ENCODE results near the gene ZNF764.
"Not testable (repeated sequence)": the region's sequence is repeated elsewhere in the genome, so short reads cannot be mapped to it uniquely, and the experiment has no call there.

ZNF764 gene

DNA sequence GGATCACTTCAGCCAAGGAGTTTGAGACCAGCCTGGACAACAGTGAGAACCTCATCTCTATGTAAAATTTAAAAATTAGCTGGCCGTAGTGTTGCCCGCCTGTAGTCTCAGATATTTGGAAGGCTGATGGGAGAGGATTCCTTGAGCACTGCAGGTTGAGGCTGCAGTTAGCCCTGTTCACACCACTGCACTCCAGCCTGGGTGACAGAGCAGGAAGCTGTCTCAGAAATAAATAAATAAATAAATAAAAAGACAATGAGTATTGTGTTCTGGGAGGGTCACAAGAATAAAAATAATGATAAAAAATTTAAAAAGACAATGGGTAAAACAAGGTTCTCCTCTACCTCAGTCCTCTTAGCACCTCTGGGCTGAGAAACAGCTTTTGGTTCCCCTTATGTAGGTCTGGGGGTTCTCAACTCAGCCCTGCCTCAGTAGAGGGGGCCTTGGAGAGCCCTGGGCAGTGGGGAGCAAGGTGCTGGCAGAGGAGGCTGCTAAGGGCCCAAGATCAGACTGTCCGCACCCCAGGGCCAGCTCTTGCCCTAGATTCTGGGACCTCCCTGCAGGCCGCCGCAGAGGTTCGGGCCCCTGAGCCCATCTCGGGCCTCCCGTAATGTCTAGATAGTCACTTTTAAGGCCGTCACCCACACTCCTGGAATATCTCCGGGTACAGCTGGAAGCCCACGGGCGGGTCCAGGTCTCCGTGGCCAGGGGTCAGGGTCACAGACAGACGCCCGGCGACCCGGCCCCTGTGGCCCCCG is 3.4 kb downstream of the ZNF764 start:
- intact Hi-C loops (cut with DNase I), result no loop called here
- DNase-seq, result no peak

DNA sequence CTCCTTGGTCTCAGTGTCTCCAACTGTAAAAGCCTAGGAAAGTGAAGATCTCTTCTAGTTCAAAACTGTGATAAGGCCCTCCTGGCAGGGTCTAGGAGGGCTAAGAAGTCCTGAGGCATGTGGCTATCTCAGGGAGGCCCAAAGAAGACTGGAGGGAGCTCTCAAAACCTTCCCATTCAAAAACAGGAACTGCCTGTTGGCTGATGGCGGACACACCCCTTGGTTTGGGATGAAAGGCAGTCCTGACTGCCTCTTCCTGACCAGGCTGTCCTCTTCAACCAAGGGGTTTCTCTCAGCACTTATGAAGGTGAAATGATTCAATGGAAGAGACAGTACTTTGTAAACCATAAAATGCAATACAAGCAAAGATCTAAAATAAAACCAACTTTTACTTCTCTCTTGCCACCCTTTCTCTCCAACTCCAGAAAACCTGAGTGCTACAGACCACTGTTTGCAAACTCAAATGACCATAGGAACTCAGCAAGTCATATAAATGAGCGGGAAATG is 4.7 kb downstream of the ZNF764 start:
- intact Hi-C loops (cut with DNase I), result no loop called here
- DNase-seq, result no peak

DNA sequence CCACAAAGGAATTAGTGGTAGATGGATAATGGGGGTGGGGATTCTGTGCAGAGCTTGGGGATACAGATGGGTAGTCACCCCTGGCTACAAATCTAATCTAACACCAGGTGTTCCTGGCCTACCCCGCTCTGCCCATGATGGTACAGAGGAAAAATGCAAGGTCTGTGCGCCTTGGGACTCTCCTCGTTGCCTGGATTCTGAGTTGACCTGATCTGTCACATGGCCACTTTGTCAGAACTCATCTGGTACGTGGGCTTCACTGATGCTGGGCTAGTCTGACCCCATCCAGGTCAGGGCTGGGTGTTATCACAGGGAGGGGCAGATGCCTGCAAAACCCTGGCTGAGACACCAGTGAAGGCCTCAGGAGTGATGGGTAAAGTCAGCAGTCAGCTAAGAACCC is 5.2 kb downstream of the ZNF764 start:
- DNase-seq, result no peak
- intact Hi-C loops (cut with DNase I), result no loop called here

DNA sequence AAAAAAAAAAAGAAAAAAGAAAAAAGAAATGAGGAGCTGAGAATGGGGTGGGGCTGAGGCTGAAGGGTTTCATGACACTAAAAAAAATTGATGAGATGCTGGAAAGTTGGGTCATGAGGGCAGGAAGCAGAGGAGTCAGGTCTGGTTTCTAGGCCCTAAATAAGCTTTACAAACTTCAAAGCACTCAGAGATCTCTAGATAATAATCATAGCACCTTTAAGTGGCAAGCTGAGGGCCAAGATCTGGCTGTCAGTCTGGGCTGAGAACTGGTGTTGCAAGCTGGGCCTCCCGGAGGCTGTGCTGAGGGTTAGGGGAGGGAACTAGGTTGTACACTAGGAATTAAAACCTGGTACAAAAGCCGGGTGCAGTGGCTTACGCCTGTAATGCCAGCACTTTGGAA is 6.4 kb downstream of the ZNF764 start:
- DNase-seq, result no peak
- intact Hi-C loops (cut with DNase I), result no loop called here

DNA sequence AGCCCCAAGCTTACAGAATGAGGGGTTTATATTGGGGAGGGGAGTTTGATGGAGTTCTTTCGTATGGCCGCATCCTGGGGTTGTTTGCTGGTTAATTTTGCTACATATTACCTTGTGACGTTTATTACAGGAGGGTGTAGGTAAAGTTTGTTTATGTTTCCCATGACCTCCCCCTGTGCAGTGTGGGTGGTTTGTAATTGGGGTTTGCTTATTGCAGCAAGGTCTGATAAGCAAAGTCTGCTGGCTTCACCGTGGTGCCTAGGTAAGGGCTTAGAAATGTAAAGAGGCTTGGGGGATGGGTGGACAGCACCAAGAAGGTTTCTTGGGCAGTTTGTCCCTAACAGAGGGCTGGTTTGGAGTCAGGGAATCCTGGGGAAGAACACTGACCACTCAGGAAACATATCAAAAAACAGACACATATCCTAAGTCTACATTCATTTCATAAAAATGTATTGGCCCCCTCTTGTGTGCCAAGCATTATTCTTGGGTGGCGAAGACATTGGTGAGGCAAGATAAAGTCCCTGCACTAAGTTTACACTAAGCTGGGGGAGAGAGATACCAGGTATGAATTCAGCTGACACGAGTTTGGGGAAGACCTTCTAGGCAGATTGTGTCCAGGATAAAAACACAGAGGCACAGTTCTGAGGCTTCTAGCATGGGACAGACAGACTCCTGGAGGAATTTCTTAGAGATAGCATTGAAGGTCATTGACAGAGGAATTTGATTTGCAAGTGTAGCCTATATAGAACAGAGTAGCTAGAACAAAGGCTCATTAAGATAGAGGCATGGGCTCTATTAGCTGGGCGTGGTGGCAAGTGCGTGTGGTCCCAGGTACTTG is 9.5 kb downstream of the ZNF764 start:
- intact Hi-C loops (cut with DNase I), result no loop called here
- DNase-seq, result no peak

DNA sequence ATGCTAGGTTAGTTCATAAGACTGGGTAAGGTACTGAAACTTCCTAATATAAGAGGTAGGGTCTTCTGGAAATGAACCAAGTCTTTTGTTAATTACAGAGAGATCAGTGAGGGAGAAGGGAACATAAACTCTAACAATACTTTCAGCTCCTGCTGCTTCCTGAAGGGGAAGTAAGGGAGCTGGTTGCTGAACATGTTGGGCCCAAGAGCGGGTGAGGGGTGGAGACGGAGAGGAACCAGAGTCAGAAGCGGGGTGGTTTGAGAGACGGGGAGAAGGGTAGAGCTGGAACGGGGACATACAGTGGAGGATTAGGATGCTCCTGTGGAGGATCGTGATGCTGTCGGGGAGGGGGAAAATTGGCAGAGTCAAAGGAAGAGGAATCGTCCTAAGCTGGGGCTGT is 12.1 kb downstream of the ZNF764 start:
- intact Hi-C loops (cut with DNase I), result no loop called here
- no peak for DNase-seq

DNA sequence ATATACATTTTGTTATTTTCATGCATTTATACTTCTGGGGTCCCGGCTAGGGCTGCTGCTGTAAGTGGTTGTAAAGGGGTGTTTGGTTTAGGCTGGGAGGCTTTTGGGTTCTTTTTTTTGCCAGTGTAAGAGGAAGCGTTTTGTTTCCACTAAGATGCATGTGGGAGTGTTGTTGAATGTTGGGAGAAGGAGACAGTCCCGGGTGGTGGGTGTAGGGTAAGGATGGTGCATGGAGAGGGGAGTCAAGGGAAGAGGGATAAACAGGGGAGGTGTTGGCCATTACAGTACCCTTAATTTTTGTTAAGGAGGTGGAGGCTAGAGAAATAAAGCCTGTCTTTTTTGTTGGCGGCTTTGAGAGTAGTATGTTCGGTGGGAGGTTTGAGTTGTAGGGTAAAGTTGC is 15.1 kb downstream of the ZNF764 start:
- intact Hi-C loops (cut with DNase I), result no loop called here
- no peak for DNase-seq

DNA sequence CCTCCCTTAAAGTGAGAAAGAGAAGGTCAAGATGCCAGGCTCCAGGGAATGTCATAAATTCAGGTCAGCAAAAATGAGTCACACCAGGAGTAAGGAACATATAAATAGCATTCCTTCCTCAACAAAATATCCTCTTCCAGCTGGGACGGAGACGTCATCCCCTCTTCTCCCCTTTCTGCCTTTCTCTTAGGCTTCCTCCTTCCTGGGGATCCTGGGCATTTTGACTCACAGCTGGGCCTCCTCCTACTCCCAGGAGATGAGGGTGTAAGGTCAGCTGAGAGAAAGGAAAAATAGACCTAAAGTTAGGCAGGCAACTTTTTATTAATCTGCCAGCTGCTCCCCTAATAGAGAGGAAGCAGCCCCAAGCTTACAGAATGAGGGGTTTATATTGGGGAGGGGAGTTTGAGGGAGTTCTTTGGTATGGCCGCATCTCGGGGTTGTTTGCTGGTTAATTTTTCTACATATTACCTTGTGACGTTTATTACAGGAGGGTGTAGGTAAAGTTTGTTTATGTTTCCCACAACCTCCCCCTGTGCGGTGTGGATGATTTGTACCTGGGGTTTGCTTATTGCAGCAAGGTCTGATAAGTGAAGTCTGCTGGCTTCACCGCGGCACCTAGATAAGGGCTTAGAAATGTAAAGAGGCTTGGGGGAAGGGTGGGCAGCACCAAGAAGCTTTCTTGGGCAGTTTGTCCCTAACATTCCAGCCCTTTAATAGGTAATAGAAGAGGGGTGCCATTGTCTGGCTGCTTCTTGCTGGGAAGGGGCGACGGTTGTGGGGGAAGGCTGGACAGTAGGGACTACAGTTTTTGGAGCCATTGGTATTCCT is 16.5 kb downstream of the ZNF764 start:
- intact Hi-C loops (cut with DNase I), result no loop called here
- DNase-seq, result no peak

DNA sequence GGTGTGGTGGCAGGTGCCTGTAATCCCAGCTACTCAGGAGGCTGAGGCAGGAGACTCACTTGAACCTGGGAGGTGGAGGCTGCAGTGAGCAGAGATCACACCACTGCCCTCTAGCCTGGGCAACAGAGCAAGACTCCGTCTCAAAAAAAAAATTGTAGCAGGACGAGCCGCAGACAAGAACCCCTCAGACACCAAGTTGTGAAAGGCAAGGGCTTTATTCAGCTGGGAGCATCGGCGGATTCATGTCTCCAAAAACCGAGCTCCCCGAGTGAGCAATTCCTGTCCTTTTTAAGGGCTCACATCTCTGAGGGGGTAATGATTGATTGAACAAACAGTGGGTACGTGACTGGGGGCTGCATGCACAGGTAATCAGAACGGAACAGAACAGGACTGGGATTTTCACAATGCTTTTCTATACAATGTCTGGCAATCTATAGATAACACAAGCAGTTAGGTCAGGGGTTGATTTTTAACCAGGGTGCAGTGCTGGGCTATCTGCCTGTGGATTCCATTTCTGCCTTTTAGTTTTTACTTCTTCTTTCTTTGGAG is 17.2 kb downstream of the ZNF764 start:
- intact Hi-C loops (cut with DNase I); DNase-seq: not testable (repeated sequence)

DNA sequence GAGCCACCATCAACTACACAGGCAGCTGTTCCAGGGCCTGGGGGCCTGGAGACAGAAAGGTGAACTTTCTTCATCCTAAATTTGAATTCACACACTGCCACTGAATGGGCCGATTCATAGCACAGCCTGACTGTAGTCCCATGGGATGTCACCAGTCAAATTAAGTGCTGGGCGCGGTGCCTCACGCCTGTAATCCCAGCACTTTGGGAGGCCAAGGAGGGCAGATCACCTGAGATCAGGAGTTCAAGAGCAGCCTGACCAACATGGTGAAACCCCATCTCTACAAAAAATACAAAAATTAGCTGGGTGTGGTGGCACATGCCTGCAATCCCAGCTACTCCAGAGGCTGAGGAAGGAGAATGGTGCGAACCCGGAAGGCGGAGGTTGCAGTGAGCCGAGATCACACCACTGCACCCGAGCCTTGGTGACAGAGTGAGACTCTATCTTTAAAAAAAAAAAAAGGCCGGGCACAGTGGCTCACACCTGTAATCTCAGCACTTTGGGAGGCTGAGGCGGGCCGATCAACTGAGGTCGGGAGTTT is 18.1 kb downstream of the ZNF764 start:
- intact Hi-C loops (cut with DNase I), result loop anchor here (5.0 to 10.0 kb wide), 2 partner anchors 32 to 115 kb away; partner anchors contain the start of genes FBRS, PRR14 and ZNF688
- not testable (repeated sequence) for DNase-seq

DNA sequence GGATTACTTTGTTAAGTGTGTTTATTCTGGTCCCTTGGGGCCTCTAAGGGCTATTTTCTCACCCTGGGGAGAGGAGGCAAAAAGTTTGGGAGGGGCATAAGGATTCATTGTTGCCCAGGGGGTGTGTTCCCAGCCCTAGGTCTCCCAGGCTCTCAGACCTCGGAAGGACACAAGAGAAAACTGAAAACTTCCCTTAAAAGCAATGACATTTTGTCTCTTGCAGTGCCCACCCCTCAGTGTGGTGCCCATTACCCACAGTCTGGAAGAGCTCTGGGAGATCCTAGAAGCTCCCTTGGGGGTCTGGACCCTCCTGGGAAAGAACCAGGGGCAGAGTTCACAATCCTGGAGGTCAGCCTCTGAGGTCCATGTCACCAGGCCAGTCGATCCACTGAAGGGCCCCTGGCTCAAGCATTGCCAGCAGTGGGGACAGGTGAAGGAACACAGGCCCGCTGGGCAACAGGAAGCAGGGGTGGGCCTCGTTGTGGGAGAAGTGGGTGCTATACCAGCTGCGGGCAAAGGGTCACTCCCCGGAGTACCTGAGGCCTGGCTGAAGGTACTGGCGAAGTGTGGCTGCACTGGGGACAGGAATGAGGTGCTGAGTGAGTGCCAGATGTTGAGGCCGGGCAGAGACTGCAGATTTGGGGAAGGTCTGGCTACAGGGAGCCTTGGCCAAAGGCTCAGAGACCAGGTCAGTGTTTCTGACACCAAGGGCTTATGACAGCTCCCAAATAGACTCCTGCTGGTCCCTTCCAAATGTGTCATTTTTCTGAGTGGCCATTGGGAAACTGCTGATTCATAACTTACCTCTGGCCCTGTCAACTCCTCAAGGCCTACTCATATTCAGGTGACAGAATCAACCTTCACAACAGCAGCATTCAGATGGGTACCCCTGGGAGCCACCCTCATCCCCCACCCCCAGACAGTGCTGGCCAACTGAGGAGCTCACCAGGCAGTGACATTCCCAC is 18.9 kb downstream of the ZNF764 start:
- no peak for DNase-seq
- intact Hi-C loops (cut with DNase I), result loop anchor here (5.0 to 10.0 kb wide), 2 partner anchors 33 to 116 kb away; partner anchors contain the start of genes FBRS, PRR14 and ZNF688

DNA sequence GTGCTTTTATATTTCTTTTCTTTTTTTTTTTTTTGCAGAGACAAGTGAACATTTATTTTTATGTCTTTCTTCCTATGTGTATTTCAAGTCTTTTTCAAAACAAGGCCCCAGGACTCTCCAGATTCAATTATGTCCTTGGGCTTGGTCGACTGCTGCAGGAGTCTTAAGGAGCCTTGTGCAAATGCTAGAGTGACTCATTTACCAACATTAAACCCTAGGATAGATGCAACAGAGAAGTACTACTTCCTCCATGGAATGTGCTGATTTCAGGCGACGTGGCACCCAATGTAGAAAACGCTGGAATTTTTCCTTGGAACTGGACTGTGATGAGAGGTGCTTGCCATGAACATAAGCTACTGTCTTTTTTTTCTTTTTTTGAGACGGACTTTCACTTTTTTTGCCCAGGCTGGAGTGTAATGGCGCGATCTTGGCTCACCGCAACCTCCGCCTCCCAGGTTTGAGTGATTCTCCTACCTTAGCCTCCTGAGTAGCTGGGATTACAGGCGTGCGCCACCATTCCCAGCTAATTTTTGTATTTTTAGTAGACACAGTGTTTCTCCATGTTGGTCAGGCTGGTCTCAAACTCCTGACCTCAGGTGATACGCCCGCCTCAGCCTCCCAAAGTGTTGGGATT is 21.7 kb downstream of the ZNF764 start:
- intact Hi-C loops (cut with DNase I), result loop anchor here (5.0 to 10.0 kb wide), 2 partner anchors 36 to 118 kb away; partner anchors contain the start of genes FBRS, PRR14 and ZNF688
- DNase-seq, result not testable (repeated sequence)

DNA sequence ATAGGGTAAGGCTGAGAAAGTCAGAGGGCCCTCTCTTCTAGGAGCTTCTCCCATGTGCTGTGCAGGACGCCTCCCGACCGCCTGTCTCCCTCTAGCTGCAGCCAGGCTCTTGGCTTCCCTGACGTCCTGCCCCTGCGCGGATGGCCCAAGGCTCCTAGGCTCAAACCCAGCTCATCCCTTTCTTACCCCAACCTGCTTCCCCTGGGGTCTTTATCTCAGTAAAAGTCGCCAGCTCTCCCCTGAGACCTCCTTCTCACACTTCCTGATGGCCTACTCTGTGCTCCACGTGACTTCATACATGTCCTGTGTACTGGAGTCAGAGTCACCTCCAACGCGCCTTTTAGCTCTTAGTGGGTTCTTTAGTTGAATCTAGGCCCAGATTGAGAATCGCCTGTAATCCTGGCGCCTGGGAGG is 22.4 kb downstream of the ZNF764 start:
- intact Hi-C loops (cut with DNase I), result loop anchor here (5.0 to 10.0 kb wide), 2 partner anchors 37 to 119 kb away; partner anchors contain the start of genes FBRS, PRR14 and ZNF688
- peak in 38 of 42 donors; percentile 14 to 72 (median 54) for DNase-seq

DNA sequence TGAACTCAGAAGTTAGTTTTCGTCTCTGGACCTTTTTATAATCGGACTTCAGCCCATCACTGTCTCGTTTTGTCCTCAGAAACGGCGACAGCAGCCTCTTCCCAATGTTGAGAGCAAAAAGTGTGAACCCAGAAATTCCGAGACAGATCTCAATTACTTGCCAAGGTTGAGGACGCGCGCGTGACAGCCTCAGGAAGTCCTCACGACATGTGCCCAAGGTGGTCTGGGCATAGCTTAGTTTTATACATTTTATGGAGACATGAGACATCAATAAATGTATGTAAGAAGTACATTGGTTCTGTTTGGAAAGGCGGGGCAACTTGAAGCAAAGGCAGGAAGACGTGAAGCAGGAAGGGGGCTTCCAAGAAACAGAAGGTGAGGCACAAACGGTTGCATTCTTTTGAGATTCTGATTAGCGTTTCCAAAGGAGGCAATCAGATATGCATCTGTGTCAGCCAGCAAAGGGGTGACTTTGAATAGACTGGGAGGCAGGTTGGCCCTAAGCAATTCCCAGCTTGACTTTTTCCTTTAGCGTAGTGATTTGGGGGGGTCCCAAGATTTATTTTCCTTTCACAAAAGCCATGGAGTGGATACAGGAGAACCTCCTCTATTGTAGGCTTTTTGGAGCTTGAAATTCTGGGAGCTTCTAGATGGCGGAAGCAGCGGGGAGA is 22.9 kb downstream of the ZNF764 start:
- intact Hi-C loops (cut with DNase I), result loop anchor here (5.0 to 10.0 kb wide), 2 partner anchors 37 to 120 kb away; partner anchors contain the start of genes FBRS, PRR14 and ZNF688
- no peak for DNase-seq

DNA sequence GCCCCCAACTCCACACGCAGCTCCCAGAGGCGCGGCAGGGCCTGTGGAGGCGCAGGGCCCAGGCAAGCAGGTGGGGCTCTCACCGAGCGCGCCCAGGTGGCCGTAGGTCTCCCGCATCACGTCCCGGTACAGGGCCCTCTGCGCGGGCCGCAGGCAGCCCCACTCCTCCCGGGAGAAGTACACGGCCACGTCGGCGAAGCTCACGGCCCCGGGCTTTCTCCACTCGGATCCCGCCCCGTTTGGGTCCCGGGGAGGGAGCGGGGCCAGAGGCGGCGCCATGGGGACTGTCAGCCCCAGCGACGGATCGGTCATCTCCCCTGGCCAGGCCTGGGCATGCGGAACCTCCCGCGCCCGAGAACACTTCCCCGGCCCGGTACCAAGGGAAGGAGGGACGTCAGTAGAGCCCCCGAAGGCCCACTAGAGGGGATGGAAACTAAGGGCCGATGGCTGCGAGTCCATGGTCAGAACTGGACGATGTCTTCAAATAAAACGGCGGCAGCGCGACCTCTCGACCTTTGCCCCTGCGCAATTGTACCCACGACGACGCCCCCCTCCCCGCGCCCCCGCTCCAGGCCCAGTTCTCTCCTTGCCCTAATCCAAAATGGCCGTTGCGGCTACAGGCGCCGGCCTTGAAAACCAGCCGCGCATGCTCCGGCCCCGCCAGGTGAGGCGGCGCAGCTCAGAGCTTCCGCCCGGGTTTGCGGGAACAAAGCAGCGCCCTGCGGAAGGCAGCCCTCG is 23.6 kb downstream of the ZNF764 start, which contains the start of gene ZNF747:
Gene ZNF747 (minus strand): TSS at position 491 of the 738 bp plus-strand sequence. CDS start 179 bp downstream, at position 312.
- DNase-seq, result peak; percentile 86 to 98 (median 94)
- intact Hi-C loops (cut with DNase I), result loop anchor here (1.0 to 10.0 kb wide), 3 partner anchors 24 to 120 kb away; partner anchors contain the start of genes FBRS, PRR14, ZNF688 and ZNF764

All from head of caudate nucleus (tissue), 42 donors.